ENCODE data around the gene ITIH5. TPM values are rescaled to one million over a fixed set of nuclear protein-coding genes. Genes with fewer than 3 reads are reported as not detected.

ITIH5 gene
- total and polyA plus RNA-seq, 2 donors (not counting 1 experiment from before 2014, with no cell fraction given), result not detected

- H3K27ac ChIP-seq (ENCODE audit: low read length in 2 of 2), result no peak overlapping the region
- TF ChIP-seq CTCF (IDR thresholded peaks at IDR 0.05) (no peak), EZH2 (IDR thresholded peaks at IDR 0.05; ENCODE audit: borderline replicate concordance, insufficient read depth, low read depth, low read length, poor library complexity, severe bottlenecking) (no peak)
- ATAC-seq (ENCODE audit: low read depth) (no peak), DNase-seq (no peak)
- WGBS (ENCODE audit: insufficient coverage), result 90% methylated on average over 8 of the region's 10 CpGs
- POLR2A ChIA-PET, result interaction anchor here (0.5 kb wide), 1 partner anchor 1344 kb away, joined by 3 read pairs; no protein-coding TSS in a partner anchor
- Mint-ChIP-seq H3K4me3 (no peak overlapping the region), H3K27me3 (peaks cover 34% of the 10 kb centered on the region), H3K4me1 (no peaks in the 10 kb centered on the region), H3K9me3 (ENCODE audit: insufficient read depth) (peaks cover 8% of the 10 kb centered on the region), H3K27ac (no peak overlapping the region)
- H2AFZ ChIP-seq (ENCODE audit: insufficient read depth, low read depth, low read length, poor library complexity, severe bottlenecking), result no peak overlapping the region
- intact Hi-C loops (cut with micrococcal nuclease), result no loop called here
- H3K79me2 ChIP-seq (ENCODE audit: control insufficient read depth, insufficient read depth, low read length), result no peaks in the 10 kb centered on the region
- no peak overlapping the region for H3K9ac ChIP-seq (ENCODE audit: low read length)
- CTCF ChIA-PET, result interaction anchor here (0.9 to 1.3 kb wide), 2 partner anchors 13 to 52 kb away, joined by 3 to 4 read pairs; no protein-coding TSS in a partner anchor
- H3K4me2 ChIP-seq (replicated peaks; ENCODE audit: low read depth, low read length, poor library complexity, severe bottlenecking), result no peak overlapping the region
- H3K4me1 ChIP-seq (ENCODE audit: control insufficient read depth in 2 of 2, insufficient read depth in 2 of 2, low read length in 2 of 2), result no peaks in the 10 kb centered on the region
- no peaks in the 10 kb centered on the region for H3K36me3 ChIP-seq (replicated peaks in 1 of 2; ENCODE audit: control extremely low read depth in 1 of 2, control insufficient read depth in 1 of 2, extremely low read depth in 1 of 2, insufficient read depth in 2 of 2, low read length in 1 of 2)
- H3K27me3 ChIP-seq (replicated peaks in 1 of 4; ENCODE audit: control extremely low read depth in 1 of 4, control insufficient read depth in 3 of 4, insufficient read depth in 4 of 4, low read length in 3 of 4), result peaks cover 0 to 19% (median 0%) of the 10 kb centered on the region in 4 experiments
- H4K20me1 ChIP-seq (ENCODE audit: control insufficient read depth, insufficient read depth, low read length, poor library complexity, severe bottlenecking), result no peaks in the 10 kb centered on the region
- peaks cover 1 to 8% (median 5%) of the 10 kb centered on the region in 3 donors for H3K9me3 ChIP-seq (ENCODE audit: control extremely low read depth in 1 of 3, control insufficient read depth in 2 of 3, insufficient read depth in 1 of 3, low read length in 2 of 3)
- no peak overlapping the region for H3K4me3 ChIP-seq (ENCODE audit: control extremely low read depth in 1 of 5, extremely low read depth in 1 of 5, insufficient read depth in 1 of 5, low read depth in 2 of 5, low read length in 4 of 5)
Observed at GRCh38 chr10:7634142-7634894, 32.4 kb downstream of the ITIH5 start.

GRCh38 chr10:7626283-7626682, 40.5 kb downstream of the ITIH5 start:
- CTCF ChIA-PET, result no interaction called here
- H3K27me3 Mint-ChIP-seq, result no peaks in the 10 kb centered on the region

More at GRCh38 chr10:7626283-7626682, 40.5 kb downstream of the ITIH5 start:
- POLR2A ChIA-PET, result no interaction called here
- H4K20me1 ChIP-seq (ENCODE audit: control insufficient read depth, insufficient read depth, low read length, poor library complexity, severe bottlenecking), result no peaks in the 10 kb centered on the region
- H3K4me1 Mint-ChIP-seq, result no peaks in the 10 kb centered on the region
- no peaks in the 10 kb centered on the region for H3K27me3 ChIP-seq (replicated peaks in 1 of 4; ENCODE audit: control extremely low read depth in 1 of 4, control insufficient read depth in 3 of 4, insufficient read depth in 4 of 4, low read length in 3 of 4)
- no peak overlapping the region for H3K4me2 ChIP-seq (replicated peaks; ENCODE audit: low read depth, low read length, poor library complexity, severe bottlenecking)
- no peak overlapping the region for H3K4me3 Mint-ChIP-seq
- WGBS (ENCODE audit: insufficient coverage), result 94% methylated on average over 9 of the region's 10 CpGs
- peaks cover 0 to 4% (median 2%) of the 10 kb centered on the region in 3 donors for H3K9me3 ChIP-seq (ENCODE audit: control extremely low read depth in 1 of 3, control insufficient read depth in 2 of 3, insufficient read depth in 1 of 3, low read length in 2 of 3)
- no peak overlapping the region for H3K4me3 ChIP-seq (ENCODE audit: control extremely low read depth in 1 of 5, extremely low read depth in 1 of 5, insufficient read depth in 1 of 5, low read depth in 2 of 5, low read length in 4 of 5)
- no peaks in the 10 kb centered on the region for H3K36me3 ChIP-seq (replicated peaks in 1 of 2; ENCODE audit: control extremely low read depth in 1 of 2, control insufficient read depth in 1 of 2, extremely low read depth in 1 of 2, insufficient read depth in 2 of 2, low read length in 1 of 2)
- no peak overlapping the region for H3K9ac ChIP-seq (ENCODE audit: low read length)
- intact Hi-C loops (cut with micrococcal nuclease), result no loop called here
- no peak overlapping the region for H3K27ac Mint-ChIP-seq
- TF ChIP-seq EZH2 (IDR thresholded peaks at IDR 0.05; ENCODE audit: borderline replicate concordance, insufficient read depth, low read depth, low read length, poor library complexity, severe bottlenecking) (no peak), CTCF (IDR thresholded peaks at IDR 0.05) (no peak)
- no peak overlapping the region for H2AFZ ChIP-seq (ENCODE audit: insufficient read depth, low read depth, low read length, poor library complexity, severe bottlenecking)
- H3K4me1 ChIP-seq (ENCODE audit: control insufficient read depth in 2 of 2, insufficient read depth in 2 of 2, low read length in 2 of 2), result no peaks in the 10 kb centered on the region
- ATAC-seq (ENCODE audit: low read depth) (no peak), DNase-seq (no peak)
- no peaks in the 10 kb centered on the region for H3K9me3 Mint-ChIP-seq (ENCODE audit: insufficient read depth)
- no peaks in the 10 kb centered on the region for H3K79me2 ChIP-seq (ENCODE audit: control insufficient read depth, insufficient read depth, low read length)
- H3K27ac ChIP-seq (ENCODE audit: low read length in 2 of 2), result no peak overlapping the region
